Smooth muscle cell (in vitro differentiated cells): Measurements from ENCODE around the gene EEPD1. TPM values are rescaled to one million over a fixed set of nuclear protein-coding genes. Genes with fewer than 3 reads are reported as not detected.
"Not testable (repeated sequence)": the region's sequence is repeated elsewhere in the genome, so short reads cannot be mapped to it uniquely, and the experiment has no call there.

Experiments used
- DNase-seq: peaks from one replicate; lab custom pipeline; 2025; ENCODE audit not compliant: unreplicated experiment; lab: John Stamatoyannopoulos, UW
- H2AFZ ChIP-seq: fragments of 200-600 bp; sonication (generic); 2 replicates; pipeline ENCODE4 v1.6.0; 2016; ENCODE audit warnings: antibody characterized with exemption, low read depth, mild to moderate bottlenecking
- H3F3A ChIP-seq: fragments of 200-600 bp; sonication (generic); 2 replicates; pipeline ENCODE4 v1.6.0; 2017; ENCODE audit warnings: antibody characterized with exemption, low read depth
- H3K27ac ChIP-seq: fragments of 200-600 bp; sonication (generic); 2 replicates; pipeline ENCODE4 v1.5.1; 2016; ENCODE audit warnings: low read depth, mild to moderate bottlenecking
- H3K27me3 ChIP-seq: fragments of 200-600 bp; sonication (generic); 2 replicates; pipeline ENCODE4 v1.6.1; 2016; ENCODE audit warnings: low read depth, mild to moderate bottlenecking
- H3K36me3 ChIP-seq: fragments of 200-600 bp; sonication (generic); 2 replicates; pipeline ENCODE4 v1.5.1; 2016; ENCODE audit warnings: low read depth
- H3K4me1 ChIP-seq: fragments of 200-600 bp; sonication (generic); 2 replicates; pipeline ENCODE4 v1.5.1; 2016; ENCODE audit warnings: low read depth
- H3K4me2 ChIP-seq: fragments of 200-600 bp; sonication (generic); 2 replicates; pipeline ENCODE4 v1.6.0; 2016; ENCODE audit warnings: mild to moderate bottlenecking
- H3K4me3 ChIP-seq: fragments of 200-600 bp; sonication (generic); 2 replicates; pipeline ENCODE4 v1.5.1; 2016; ENCODE audit warnings: mild to moderate bottlenecking
- H3K79me2 ChIP-seq: fragments of 200-600 bp; sonication (generic); 2 replicates; pipeline ENCODE4 v1.6.0; 2016; ENCODE audit warnings: low read depth, mild to moderate bottlenecking
- H3K9ac ChIP-seq: fragments of 200-600 bp; sonication (generic); 2 replicates; pipeline ENCODE4 v1.6.0; 2016; ENCODE audit warnings: low read depth
- H3K9me3 ChIP-seq: fragments of 200-600 bp; sonication (generic); replicated peaks from 2 replicates; pipeline ENCODE4 v1.5.1; 2016; ENCODE audit warnings: low read depth
- H4K20me1 ChIP-seq: fragments of 200-600 bp; sonication (generic); 2 replicates; pipeline ENCODE4 v1.6.0; 2016; ENCODE audit warnings: low read depth
- CTCF ChIP-seq: fragments of 200-600 bp; sonication (generic); IDR thresholded peaks from 2 replicates; pipeline ENCODE4 v1.5.1; 2017; ENCODE audit warnings: borderline replicate concordance, mild to moderate bottlenecking, antibody characterized with exemption; ENCODE audit not compliant: insufficient read depth, poor library complexity, severe bottlenecking
- WGBS: methylation state at CpG from one replicate; pipeline ENCODE4 v1.1.7; 2016; ENCODE audit warnings: low lambda C conversion rate; 5-methylcytosine and 5-hydroxymethylcytosine counted together
- polyA plus RNA-seq: library from polyadenylated mRNA; unstranded; fragments of >200 nt; fragmentation: Nextera tagmentation; extraction: Ambion mirVana; gene quantifications from 2 replicates; pipeline ENCODE4 v1.2.1, GENCODE V29; 2016
- total RNA-seq: library from RNA; depleted of rRNA; stranded (reverse); fragments of >200 nt; gene quantifications from 2 replicates; pipeline ENCODE4 v1.2.3, GENCODE V29; 2014

Gene EEPD1
- total and polyA plus RNA-seq, 2 experiments from 2014 or later, result 1.5 TPM

DNA sequence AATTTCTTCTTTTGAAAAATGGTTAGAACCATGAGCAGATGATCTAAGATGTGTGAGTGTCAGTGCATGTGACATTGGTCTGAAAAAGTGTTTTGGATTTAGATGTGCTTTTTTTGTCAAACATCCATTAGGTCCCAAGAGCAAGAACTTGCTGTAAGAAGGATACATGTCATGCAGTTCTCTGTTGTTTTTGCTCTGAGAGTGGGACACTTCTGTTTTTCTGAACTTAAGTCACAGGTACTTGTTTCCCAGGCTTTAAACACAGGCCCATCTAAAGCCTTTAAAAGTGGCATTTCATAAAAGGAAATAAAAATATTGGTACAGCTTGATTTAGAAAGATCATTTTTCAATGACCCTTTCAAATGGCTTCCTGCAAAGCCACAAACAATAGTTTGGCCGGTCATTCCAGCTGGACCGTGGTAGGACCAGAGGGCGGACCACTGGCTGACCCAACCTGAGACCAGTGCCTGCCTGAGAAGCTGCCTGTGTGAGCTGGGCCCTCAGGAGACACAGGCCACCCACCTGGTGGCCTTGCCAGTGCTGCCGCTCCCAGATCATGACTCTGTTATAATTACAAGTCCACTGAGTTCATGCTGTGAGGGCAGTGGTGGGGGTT is 92.7 kb downstream of the EEPD1 start:
- Histone ChIP-seq H4K20me1 (no peaks in the 10 kb centered on the region), H3K9me3 (no peaks in the 10 kb centered on the region), H3F3A (no peaks in the 10 kb centered on the region), H3K4me1 (no peaks in the 10 kb centered on the region), H3K27me3 (no peaks in the 10 kb centered on the region), H2AFZ (no peak overlapping the region), H3K9ac (no peak overlapping the region), H3K4me3 (no peak overlapping the region), H3K27ac (no peak overlapping the region), H3K4me2 (no peak overlapping the region), H3K79me2 (no peaks in the 10 kb centered on the region), H3K36me3 (no peaks in the 10 kb centered on the region)
- no peak for TF ChIP-seq CTCF
- 97% methylated on average over 4 of the region's 4 CpGs for WGBS
- no peak for DNase-seq

GRCh38 chr7:36249091-36249490 is 96.0 kb downstream of the EEPD1 start:
- H4K20me1 ChIP-seq, result no peaks in the 10 kb centered on the region
- no peak overlapping the region for H3K27ac ChIP-seq
- 77% methylated on average over 5 of the region's 5 CpGs for WGBS

GRCh38 chr7:36253699-36254098 is 100.6 kb downstream of the EEPD1 start:
- no peak for DNase-seq
- H2AFZ ChIP-seq, result no peak overlapping the region
- H3K36me3 ChIP-seq, result no peaks in the 10 kb centered on the region
- H3K9me3 ChIP-seq, result no peaks in the 10 kb centered on the region
- no peaks in the 10 kb centered on the region for H4K20me1 ChIP-seq
- peaks cover 6% of the 10 kb centered on the region for H3K4me1 ChIP-seq
- no peak for TF ChIP-seq CTCF
- 100% methylated on average over 1 of the region's 1 CpG for WGBS
- no peaks in the 10 kb centered on the region for H3K27me3 ChIP-seq
- H3K9ac ChIP-seq, result no peak overlapping the region
- H3K27ac ChIP-seq, result no peak overlapping the region
- no peak overlapping the region for H3K4me2 ChIP-seq
- no peaks in the 10 kb centered on the region for H3F3A ChIP-seq
- H3K79me2 ChIP-seq, result no peaks in the 10 kb centered on the region
- H3K4me3 ChIP-seq, result no peak overlapping the region

More at GRCh38 chr7:36249091-36249490, 96.0 kb downstream of the EEPD1 start:
- no peak for TF ChIP-seq CTCF
- Histone ChIP-seq H3K36me3 (no peaks in the 10 kb centered on the region), H3K9ac (no peak overlapping the region), H3K9me3 (no peaks in the 10 kb centered on the region), H3K4me2 (no peak overlapping the region), H3K27me3 (no peaks in the 10 kb centered on the region), H3K4me3 (no peak overlapping the region), H2AFZ (no peak overlapping the region), H3F3A (no peaks in the 10 kb centered on the region), H3K79me2 (no peaks in the 10 kb centered on the region), H3K4me1 (no peaks in the 10 kb centered on the region)
- DNase-seq, result no peak

- H3F3A ChIP-seq, H3K27me3 ChIP-seq, H3K36me3 ChIP-seq, H3K9me3 ChIP-seq, H4K20me1 ChIP-seq, H3K9ac ChIP-seq, H3K79me2 ChIP-seq, H3K4me1 ChIP-seq: not testable (repeated sequence)
- Histone ChIP-seq H2AFZ (peak overlapping the region; percentile 86), H3K4me3 (peak overlapping the region; percentile 21), H3K27ac (peak overlapping the region; percentile 44), H3K4me2 (peak overlapping the region; percentile 71)
- WGBS, result 34% methylated on average over 18 of the region's 18 CpGs
- peak; percentile 40 for DNase-seq
Measured at GRCh38 chr7:36258510-36259259, 105.6 kb downstream of the EEPD1 start.
